OCI-LY1 (cell line): ENCODE results near the gene MPL.

Experiments used
- H2AFZ ChIP-seq: fragments of 200-600 bp; sonication (generic), shearing (Covaris generic); 2 replicates; pipeline ENCODE4 v1.6.0; 2014; ENCODE audit warnings: antibody characterized with exemption, mild to moderate bottlenecking, low read length
- H3F3A ChIP-seq: fragments of 200-600 bp; sonication (generic), shearing (Covaris generic); 2 replicates; pipeline ENCODE4 v1.6.0; 2014; ENCODE audit warnings: mild to moderate bottlenecking, antibody characterized with exemption, low read length, moderate library complexity; ENCODE audit not compliant: insufficient read depth
- H3K27ac ChIP-seq: fragments of 200-600 bp; sonication (generic); 2 replicates; pipeline ENCODE4 v1.5.1; 2014; ENCODE audit warnings: low read length, mixed run types, mild to moderate bottlenecking, low read depth; ENCODE audit not compliant: poor library complexity, severe bottlenecking
- H3K27me3 ChIP-seq: fragments of 200-600 bp; sonication (generic); 2 replicates; pipeline ENCODE4 v1.6.0; 2014; ENCODE audit warnings: antibody characterized with exemption, mild to moderate bottlenecking, low read length, moderate library complexity; ENCODE audit not compliant: insufficient read depth
- H3K36me3 ChIP-seq: fragments of 200-600 bp; sonication (generic); 2 replicates; pipeline ENCODE4 v1.6.1; 2014; ENCODE audit warnings: mild to moderate bottlenecking, antibody characterized with exemption, low read length, moderate library complexity, mixed read lengths; ENCODE audit not compliant: insufficient read depth
- H3K4me1 ChIP-seq: fragments of 200-600 bp; sonication (generic); 2 replicates; pipeline ENCODE4 v1.5.1; 2014; ENCODE audit warnings: mild to moderate bottlenecking, low read length, moderate library complexity; ENCODE audit not compliant: insufficient read depth, severe bottlenecking
- H3K4me2 ChIP-seq: fragments of 200-600 bp; sonication (generic), shearing (Covaris generic); 2 replicates; pipeline ENCODE4 v1.6.1; 2014; ENCODE audit warnings: low read length
- H3K4me3 ChIP-seq: fragments of 200-600 bp; sonication (generic); 2 replicates; pipeline ENCODE4 v1.5.1; 2014; ENCODE audit warnings: low read length, low read depth, mild to moderate bottlenecking, mixed read lengths; ENCODE audit not compliant: poor library complexity, severe bottlenecking
- H3K79me2 ChIP-seq: fragments of 200-600 bp; shearing (Covaris generic); 2 replicates; pipeline ENCODE4 v1.6.1; 2016; ENCODE audit warnings: mixed run types, low read length, mixed read lengths; ENCODE audit not compliant: insufficient read depth
- H3K9ac ChIP-seq: fragments of 200-600 bp; sonication (generic), shearing (Covaris generic); 2 replicates; pipeline ENCODE4 v1.6.1; 2014; ENCODE audit warnings: mild to moderate bottlenecking, low read length, mixed read lengths
- H3K9me2 ChIP-seq: fragments of 200-600 bp; sonication (generic), shearing (Covaris generic); 2 replicates; pipeline ENCODE4 v1.6.1; 2014; ENCODE audit warnings: low read depth, mild to moderate bottlenecking, low read length, mixed read lengths
- H3K9me3 ChIP-seq: fragments of 200-600 bp; shearing (Covaris generic); 2 replicates; pipeline ENCODE4 v1.6.1; 2014; ENCODE audit warnings: low read length, mixed read lengths
- H4K20me1 ChIP-seq: fragments of 200-600 bp; sonication (generic), shearing (Covaris generic); 2 replicates; pipeline ENCODE4 v1.6.0; 2016; ENCODE audit warnings: mild to moderate bottlenecking, low read length; ENCODE audit not compliant: insufficient read depth
- EZH2 ChIP-seq: fragments of 200-600 bp; sonication (generic), shearing (Covaris generic); IDR thresholded peaks from 2 replicates; pipeline ENCODE4 v1.8.0; 2017; ENCODE audit warnings: borderline replicate concordance, mixed run types, mild to moderate bottlenecking, antibody characterized with exemption, low read length, moderate library complexity, mixed read lengths
- TF ChIP-seq, protein P1 (sequence below): fragments of 200-600 bp; sonication (generic), shearing (Covaris generic); IDR thresholded peaks from 2 replicates; pipeline ENCODE4 v1.5.1; 2017; ENCODE audit warnings: mild to moderate bottlenecking, antibody characterized with exemption, low read length, moderate library complexity, mixed read lengths

The MPL gene

DNA sequence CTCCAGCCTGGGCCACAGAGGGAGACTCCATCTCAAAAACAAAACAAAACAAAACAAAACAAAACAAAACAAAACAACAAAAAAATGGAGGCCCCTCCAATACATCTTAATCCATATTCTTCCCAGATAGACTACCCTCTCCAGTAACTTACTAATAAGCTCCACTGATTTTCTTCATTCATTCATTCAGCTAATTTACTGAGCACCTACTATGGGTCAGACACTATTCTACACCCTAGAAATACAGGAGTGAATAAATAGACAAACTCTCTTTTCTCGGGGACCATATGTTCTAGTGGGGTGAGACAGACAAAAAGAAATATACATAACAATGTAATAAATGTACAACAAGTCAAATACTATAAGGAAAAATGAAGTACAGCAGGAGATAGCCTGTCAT is 13.4 kb downstream of the MPL start:
- H3K79me2 ChIP-seq, result no peaks in the 10 kb centered on the region
- TF ChIP-seq EZH2, result no peak
- TF ChIP-seq, protein P1, sequence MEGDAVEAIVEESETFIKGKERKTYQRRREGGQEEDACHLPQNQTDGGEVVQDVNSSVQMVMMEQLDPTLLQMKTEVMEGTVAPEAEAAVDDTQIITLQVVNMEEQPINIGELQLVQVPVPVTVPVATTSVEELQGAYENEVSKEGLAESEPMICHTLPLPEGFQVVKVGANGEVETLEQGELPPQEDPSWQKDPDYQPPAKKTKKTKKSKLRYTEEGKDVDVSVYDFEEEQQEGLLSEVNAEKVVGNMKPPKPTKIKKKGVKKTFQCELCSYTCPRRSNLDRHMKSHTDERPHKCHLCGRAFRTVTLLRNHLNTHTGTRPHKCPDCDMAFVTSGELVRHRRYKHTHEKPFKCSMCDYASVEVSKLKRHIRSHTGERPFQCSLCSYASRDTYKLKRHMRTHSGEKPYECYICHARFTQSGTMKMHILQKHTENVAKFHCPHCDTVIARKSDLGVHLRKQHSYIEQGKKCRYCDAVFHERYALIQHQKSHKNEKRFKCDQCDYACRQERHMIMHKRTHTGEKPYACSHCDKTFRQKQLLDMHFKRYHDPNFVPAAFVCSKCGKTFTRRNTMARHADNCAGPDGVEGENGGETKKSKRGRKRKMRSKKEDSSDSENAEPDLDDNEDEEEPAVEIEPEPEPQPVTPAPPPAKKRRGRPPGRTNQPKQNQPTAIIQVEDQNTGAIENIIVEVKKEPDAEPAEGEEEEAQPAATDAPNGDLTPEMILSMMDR, result no peak
- no peak overlapping the region for H3K4me2 ChIP-seq
- H4K20me1 ChIP-seq, result no peaks in the 10 kb centered on the region
- H3K9ac ChIP-seq, result no peak overlapping the region
- no peaks in the 10 kb centered on the region for H3K9me2 ChIP-seq
- H3K9me3 ChIP-seq, result no peaks in the 10 kb centered on the region
- H3K36me3 ChIP-seq, result no peaks in the 10 kb centered on the region
- no peaks in the 10 kb centered on the region for H3F3A ChIP-seq
- no peaks in the 10 kb centered on the region for H3K27me3 ChIP-seq
- H3K27ac ChIP-seq, result no peak overlapping the region
- H2AFZ ChIP-seq, result no peak overlapping the region
- H3K4me3 ChIP-seq, result no peak overlapping the region
- H3K4me1 ChIP-seq, result peaks cover 20% of the 10 kb centered on the region

GRCh38 chr1:43351421-43352350 is 14.1 kb downstream of the MPL start:
- Histone ChIP-seq H4K20me1 (no peaks in the 10 kb centered on the region), H3K27me3 (no peaks in the 10 kb centered on the region), H3K79me2 (no peaks in the 10 kb centered on the region), H3K27ac (no peak overlapping the region), H3K9me2 (no peaks in the 10 kb centered on the region), H3F3A (no peaks in the 10 kb centered on the region), H3K4me1 (peaks cover 20% of the 10 kb centered on the region), H3K9me3 (no peaks in the 10 kb centered on the region), H3K9ac (no peak overlapping the region), H3K36me3 (no peaks in the 10 kb centered on the region), H3K4me2 (no peak overlapping the region), H2AFZ (no peak overlapping the region), H3K4me3 (no peak overlapping the region)
- TF ChIP-seq EZH2, result no peak
- TF ChIP-seq, protein P1, result no peak

GRCh38 chr1:43352351-43352705 is 14.7 kb downstream of the MPL start:
- no peaks in the 10 kb centered on the region for H3K79me2 ChIP-seq
- no peaks in the 10 kb centered on the region for H4K20me1 ChIP-seq
- no peaks in the 10 kb centered on the region for H3K27me3 ChIP-seq
- TF ChIP-seq EZH2, result no peak
- TF ChIP-seq, protein P1, result no peak
- H3K27ac ChIP-seq, result no peak overlapping the region
- H3K4me1 ChIP-seq, result peaks cover 20% of the 10 kb centered on the region
- no peak overlapping the region for H3K4me3 ChIP-seq
- no peaks in the 10 kb centered on the region for H3F3A ChIP-seq
- H3K4me2 ChIP-seq, result no peak overlapping the region
- H3K9me3 ChIP-seq, result no peaks in the 10 kb centered on the region
- no peaks in the 10 kb centered on the region for H3K9me2 ChIP-seq
- no peak overlapping the region for H3K9ac ChIP-seq
- no peaks in the 10 kb centered on the region for H3K36me3 ChIP-seq
- H2AFZ ChIP-seq, result no peak overlapping the region
